Measurements from ENCODE around the gene LCA5. TPM values are rescaled to one million over a fixed set of nuclear protein-coding genes. Genes with fewer than 3 reads are reported as not detected.
"Not testable (repeated sequence)": the region's sequence is repeated elsewhere in the genome, so short reads cannot be mapped to it uniquely, and the experiment has no call there.

Gene LCA5
- total RNA-seq, 1 donor from 2014 or later: 4.9 TPM

DNA sequence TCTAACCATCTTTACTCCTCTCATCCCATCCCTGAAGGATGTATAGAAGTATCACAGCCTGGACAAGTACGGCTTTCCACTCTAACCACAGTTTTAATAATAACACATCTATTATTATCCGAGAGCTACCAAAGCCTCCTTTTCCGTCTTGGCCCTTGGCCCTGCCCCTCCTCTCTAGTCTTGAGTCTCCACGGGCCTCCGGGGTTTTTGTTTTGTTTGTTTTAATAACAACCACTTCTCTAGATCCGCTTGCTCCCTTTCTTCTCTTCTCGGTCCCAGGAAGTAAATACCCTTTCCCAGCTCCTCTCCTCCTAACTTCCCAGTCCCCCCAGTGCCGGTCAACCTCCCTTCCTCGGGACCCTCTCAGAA lies 661 bp downstream of the LCA5 start:
- peak; percentile 51 for DNase-seq

DNA sequence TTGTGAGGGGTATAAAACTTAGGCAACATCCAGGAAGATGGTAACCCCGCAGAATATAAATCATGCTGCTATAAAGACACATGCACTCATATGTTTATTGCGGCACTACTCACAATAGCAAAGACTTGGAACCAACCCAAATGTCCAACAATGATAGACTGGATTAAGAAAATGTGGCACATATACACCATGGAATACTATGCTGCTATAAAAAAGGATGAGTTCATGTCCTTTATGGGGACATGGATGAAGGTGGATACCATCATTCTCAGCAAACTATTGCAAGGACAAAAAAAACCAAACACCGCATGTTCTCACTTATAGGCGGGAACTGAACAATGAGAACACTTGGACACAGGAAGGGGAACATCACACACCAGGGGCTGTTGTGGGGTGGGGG lies 7.7 kb downstream of the LCA5 start:
- DNase-seq: not testable (repeated sequence)

DNA sequence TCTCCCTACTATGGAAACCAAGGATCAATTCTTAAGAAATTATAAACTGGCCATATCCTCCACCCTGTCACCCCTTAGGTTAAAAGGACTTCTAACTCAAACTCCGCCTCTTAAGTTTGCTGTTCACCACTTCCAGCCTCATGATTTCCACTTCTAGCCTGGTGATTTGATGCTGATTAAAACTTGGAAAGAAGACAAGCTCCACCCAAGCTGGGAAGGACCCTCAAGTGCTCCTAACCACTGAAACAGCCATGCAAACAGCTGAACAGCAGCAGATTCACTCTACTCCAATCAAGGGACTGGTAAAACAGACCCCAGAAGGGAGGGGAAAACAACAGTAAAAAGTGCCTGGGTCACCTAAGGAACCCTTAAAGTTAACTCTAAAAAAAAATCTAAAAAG lies 10.3 kb downstream of the LCA5 start:
- no peak for DNase-seq

DNA sequence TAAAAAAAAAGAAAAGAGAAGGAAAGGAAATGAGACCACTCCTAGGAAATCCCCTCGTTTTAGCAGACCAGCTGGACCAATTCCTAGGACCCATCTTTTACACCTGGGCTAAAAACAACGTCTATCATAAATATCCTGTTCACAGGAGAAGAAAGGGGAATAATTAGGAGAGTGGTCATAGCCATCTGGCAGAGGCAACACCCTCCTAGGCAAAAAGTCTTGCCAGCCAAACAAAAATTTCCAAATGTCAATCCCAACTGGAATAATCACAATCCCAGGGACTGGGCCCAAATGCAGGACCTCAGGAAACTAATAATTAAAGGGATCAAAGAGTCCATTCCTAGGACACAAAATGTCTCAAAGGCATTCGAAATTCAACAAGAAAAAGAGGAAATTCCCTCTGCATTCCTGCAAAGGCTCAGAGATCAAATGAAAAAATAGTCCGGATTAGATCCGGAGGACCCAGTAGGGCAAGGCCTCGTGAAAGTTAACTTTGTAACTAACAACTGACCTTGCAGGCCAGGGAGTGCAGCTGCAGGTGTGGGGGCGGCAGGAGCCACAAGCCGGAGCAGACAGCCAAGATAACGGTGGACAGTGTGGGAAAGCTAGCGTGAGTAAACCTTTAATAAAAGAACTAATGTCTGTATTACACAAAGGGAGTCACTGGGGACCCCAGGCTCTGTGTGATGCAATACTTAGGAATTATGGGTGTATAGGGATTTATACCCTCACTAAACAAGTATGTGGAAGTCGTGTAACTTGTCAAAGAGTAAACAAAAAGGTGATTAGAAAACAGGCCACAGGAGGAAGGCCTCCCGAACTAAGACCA lies 11.7 kb downstream of the LCA5 start:
- DNase-seq: peak; percentile 54

DNA sequence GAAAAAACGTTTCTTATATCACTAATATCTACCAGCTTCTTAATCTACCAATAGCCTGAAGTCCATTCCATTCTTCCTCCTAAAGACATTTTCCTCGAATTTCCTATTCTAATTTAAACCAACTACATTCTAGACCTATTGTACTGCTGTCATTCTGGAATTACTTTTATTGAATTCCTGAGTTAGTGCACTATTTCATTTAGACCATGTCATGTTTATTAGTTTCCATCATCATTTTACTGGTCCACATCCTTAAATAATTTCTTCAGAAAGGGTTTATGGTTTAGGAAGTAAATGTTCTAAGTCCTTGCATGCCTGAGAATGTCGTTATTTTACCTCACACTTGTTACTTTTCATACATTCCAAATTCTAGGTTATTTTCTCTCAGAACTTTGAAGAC lies 13.2 kb downstream of the LCA5 start:
- DNase-seq: no peak

DNA sequence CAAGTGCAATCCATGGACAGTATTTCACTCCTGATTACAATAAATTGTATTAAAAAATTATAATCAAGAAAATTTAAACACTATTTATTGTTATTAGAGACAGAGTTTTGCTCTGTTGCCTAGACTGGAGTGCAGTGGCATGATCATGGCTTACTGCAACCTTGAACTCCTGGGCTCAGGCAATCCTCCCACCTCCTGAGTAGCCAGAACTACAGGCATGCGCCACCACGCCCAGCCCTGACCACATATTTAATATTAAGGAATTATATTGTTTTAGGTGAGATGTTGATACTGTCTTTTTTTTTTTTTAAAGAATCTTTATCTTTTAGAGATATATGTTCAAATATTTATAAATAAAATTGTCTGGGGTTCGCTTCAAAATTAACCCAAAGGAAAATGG lies 14.6 kb downstream of the LCA5 start:
- DNase-seq: no peak

DNA sequence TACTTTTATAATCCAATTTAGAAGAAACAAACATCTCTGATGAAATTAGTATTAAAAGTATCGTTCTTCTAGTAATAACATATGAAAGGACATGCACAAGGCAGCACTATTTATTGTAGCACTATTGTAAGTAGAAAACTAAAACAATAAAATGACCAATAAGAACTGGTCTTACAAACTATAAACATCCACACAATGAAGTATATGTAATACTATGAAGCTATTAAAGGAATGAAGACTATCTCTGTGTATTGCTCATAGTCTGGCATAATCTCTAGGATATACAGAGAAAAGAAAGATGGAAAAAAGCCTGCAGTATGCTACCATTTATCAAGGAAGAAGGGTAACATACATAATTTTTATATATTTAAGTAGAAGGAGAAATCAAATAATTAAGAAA lies 16.7 kb downstream of the LCA5 start:
- DNase-seq: no peak

DNA sequence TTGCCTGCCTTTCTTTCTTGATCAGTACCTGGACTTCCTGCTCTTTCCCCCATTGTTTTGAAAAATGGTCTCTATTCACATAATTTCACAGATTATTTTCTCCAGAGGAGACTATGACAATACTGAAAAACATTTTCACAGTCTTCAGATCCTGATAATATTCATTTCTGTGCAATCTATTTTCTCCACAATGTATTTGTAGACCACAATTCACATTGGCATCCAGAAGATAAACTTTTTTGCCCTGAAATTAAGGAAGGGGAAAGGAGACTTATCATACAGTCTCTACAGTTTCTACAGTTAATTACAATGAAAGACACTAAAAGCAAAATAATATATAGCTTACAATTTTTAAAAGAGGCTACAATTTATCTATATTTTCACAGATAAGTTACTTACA lies 18.4 kb downstream of the LCA5 start:
- DNase-seq: no peak

DNA sequence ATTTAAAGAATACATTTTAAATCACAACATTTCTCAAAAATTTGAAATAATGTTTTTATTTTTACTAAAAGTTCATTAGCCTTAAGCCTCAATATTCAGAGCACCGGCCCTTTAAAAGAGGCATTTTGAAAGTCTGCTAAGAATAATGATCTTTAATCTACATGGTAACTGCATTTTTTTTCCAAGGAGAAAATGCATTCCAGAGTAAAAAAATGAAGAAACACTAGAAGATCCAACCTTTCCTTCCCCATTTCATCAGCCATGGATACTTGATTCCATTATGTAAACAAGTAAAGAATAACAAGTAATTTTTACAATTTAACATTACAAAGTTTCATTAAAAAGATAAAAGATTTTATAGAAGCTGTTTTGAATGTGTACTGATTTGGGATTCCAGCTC lies 21.8 kb downstream of the LCA5 start:
- no peak for DNase-seq

DNA sequence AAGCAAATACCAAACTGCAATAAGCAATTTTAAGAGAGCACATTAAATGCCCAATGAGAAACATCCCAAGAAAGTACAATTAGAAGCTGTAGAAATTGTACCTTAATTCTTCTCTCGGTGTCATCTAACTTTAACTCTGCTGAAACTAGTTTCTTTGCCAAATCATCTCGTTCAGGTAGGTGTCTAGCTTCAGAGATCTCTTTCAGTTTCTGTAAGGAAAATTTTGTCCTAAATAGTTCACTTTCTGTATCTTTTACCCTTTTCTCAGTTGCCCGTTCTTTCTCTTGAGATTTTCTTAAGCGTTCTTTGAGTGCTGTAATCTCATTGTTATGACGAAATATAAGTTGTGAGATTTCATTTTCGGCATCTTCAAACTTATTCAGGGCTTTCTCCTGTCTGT lies 24.1 kb downstream of the LCA5 start:
- DNase-seq: no peak

DNA sequence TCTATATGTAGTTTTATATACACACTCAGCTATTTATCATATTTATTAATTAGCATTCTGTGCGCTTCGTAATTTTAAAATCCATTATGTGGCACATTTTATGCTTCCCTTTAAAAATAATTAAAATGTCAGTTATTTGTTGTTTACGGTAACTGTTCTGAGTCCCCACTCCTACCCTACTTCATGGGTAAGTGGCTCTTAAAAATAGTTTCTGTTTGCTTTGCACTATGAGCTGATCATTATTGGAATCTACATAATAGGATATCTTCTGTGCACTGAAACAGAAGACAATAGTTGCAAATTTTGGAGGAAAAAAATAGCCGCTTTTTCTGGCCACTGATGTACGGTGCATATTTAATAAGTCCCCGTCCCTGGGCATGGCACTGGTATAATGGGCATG lies 25.2 kb downstream of the LCA5 start:
- DNase-seq: no peak

DNA sequence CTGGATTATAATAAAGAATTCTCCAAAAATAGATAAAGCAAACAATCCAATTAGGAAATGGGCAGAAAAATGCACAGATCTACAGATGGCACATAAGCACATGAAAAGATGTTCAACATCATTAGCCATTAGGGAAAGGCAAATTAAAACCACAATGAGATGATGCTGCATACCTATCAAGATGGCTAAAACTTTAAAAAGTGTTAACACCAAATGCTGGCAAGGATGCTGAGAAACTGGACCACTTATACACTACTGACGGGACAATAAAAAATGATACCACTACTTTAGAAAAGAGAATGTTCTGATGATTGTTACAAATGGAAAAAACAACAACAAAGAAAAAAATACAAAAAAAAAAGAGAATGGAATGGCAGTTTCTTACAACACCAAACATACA lies 26.5 kb downstream of the LCA5 start:
- DNase-seq: no peak

DNA sequence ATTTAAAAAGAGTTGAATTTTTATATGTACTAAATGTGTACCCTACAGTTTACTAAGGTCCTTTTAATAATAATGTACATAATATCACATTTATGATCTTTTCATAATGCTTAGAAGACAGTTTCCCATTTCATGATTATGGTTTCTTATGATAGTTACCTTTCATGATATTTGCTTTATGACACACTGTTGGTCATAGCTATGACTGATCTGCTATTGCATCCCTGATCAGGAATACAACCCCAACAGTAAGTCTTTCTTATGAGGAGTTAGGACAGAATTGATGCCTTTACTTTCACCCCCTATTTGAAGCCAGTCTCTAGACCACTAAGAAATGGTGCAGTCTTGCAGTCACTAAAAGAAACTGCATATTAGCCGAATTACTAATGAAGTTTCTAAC lies 31.0 kb downstream of the LCA5 start:
- no peak for DNase-seq

DNA sequence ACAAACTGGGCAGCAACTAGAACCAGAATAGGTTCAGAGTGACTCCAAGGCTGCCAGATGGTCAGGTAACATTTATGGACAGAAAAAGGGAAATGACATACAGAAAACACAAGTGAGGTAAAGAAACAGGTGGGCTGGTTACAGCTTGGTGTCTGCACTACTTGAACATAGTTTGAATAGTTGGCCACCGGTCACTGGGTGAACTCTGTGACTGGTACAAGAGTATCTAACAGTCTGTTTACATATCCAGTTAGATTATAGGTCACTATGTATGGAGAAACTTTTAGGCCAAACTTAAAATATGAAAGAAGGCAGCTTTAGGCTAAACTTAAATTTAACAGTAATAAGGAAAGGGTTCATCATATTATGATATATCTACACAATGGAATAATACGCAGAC lies 32.9 kb downstream of the LCA5 start:
- no peak for DNase-seq

DNA sequence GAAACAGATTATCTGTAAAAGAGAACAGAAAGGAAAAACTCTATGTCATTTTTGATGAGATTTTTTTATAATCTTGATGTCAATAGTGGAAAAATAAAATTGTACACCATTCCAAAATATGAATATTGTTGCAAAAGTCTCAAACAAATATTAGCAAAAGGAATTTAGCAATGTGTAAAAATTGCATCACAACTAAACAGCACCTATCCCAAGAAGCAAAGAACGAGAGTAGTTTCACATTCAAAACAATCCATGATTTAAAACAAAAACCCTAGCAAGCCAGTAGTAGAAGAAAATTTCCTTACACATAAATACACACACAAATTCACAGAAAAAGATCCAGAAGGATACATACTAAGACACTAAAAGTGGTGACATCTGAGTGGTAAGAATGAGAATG lies 38.4 kb downstream of the LCA5 start:
- no peak for DNase-seq

DNA sequence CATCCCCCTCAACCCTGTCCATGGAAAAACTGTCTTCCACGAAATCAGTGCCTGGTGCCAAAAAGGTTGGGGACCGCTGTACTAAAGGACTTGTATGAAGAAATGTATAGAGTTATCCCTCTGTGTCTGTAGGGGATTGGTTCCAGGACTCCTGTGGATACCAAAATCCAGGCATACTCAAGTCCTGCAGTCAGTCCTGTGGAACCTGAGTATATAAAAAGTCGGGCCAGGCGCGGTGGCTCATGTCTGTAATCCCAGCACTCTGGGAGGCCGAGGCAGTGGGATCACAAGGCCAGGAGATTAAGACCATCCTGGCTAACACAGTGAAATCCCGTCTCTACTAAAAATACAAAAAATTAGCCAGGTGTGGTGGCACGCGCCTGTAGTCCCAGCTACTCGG lies 42.0 kb downstream of the LCA5 start:
- DNase-seq: no peak

DNA sequence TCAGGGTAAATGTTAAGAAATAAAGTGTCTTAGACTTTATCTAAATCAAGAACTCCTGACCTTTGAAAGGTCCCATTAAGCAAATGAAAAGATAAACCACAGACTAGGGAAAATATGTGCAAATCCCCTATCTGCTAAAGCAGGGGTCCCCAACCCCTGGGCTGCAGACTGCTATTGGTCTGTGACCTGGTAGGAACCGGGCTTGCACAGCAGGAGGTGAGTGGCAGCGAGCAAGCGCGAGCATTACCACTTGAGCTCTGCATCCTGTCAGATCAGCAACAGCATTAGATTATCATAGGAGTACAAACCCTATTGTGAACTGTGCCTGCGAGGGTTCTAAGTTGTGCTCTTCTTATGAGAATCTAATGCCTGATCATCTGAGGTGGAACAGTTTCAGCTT lies 42.4 kb downstream of the LCA5 start:
- no peak for DNase-seq

DNA sequence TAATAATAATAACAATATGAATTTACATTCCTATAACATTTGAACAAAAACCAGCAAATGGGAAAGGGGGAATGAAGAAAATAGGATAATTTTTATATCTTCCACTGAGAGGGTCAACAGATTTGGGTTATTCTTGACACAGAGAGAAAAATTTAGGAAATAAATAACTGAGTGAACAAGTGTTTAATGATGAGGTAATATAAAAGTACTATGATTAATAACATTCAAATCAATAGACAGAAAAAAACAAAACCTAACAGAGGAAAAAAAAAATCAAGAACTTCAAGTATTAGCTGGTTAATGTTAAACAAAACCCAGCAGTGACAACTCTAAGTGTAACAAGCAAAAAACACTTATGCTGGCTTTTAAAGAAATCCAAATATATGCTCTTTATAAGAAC lies 66.5 kb downstream of the LCA5 start:
- DNase-seq: no peak

DNA sequence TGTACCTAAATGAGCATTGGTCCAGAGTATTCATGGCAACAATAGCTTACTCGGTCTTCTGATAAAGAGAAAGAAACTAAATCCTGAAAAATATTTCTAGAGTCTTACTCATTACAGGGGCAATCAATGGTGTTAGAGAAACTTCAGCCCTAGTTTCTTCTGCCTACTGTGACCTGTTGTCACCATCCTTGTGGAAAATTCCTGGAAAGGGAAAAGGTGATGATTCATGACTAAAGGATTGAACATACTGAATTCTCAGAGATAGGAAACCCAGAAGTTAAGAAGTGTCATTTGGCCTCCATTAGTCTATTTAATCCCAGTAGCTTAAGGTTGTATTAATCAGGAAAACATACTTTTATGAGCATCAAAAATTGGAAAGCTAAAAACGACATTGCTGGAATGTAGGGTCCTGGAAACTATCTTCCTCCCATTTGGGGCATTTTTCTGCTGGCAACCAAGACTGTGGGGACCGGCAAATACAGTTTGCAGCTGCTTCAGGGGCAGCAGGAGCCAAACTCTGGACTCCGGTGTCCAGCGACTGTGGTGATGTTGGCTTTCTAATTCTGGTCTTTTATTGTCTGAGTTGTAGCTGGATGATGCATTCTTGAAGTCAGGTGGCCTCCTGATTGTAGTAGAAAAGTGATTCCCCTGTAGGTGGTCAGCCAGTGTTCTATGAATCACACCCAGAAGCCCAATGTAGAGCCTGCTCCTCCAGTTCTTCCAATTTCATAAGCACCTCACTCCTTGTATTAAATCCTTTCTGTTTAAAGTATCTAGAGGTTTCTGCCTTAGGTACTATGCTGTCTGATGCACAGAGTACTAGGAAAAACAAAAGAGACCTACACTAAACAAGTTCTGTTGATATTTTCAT lies 67.6 kb downstream of the LCA5 start:
- DNase-seq: peak; percentile 14

DNA sequence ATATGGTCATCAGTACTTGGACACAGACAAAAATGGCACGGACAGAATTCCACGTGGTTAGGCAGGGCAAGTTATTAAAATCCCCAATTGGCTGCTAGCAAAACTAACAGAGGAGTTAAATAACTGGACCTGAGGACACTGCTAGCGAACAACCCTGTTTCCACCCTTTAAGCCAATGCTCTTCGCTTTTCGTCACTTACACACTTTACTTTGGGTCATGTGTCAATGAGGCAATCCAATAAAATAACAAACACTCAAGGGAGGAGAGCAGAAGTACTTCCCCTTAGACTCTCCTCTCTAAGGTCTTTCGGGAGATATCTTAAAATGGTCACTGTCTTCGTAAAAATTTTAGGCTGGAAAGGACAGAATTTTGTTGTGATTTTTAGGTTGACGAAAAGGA lies 68.6 kb downstream of the LCA5 start:
- no peak for DNase-seq

DNA sequence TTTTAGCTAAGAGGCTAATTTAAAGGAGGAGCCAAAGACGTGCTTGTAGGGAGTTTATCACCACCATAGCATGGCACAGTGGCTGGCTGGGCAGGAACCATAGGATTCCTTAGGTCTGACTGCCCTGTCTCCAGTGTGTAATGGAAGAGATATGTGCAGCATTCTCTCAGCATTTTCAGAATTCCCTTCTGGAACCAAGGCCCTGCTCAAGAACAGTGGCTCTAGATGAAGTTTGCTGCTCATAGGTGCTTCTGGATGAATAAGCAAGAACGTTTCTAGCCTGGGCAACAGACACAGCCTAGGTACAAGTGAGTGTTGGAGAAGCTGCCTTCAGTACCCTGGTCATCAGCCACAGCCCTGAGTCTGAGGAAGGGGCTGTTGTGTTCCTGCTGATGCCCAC lies 69.1 kb downstream of the LCA5 start:
- DNase-seq: no peak

DNA sequence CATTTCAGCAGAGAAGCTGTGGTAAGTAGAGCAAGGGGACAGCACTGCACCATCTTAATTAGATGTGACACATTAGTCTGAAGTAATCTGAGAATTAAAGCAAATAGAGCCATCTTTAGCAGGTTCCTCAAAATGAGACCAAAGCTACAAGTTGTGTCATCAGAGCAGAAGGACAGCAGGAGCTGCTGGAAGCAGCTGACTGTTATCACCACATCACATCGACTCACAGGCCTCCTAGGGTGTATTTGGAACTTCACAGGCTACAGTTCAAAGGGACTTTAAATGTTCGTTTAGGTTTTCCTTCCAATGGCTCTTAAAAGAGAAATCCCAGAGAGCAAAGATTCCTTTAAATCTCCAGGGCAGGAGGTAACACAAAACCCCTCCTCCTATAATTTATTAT lies 69.5 kb downstream of the LCA5 start:
- DNase-seq: no peak

DNA sequence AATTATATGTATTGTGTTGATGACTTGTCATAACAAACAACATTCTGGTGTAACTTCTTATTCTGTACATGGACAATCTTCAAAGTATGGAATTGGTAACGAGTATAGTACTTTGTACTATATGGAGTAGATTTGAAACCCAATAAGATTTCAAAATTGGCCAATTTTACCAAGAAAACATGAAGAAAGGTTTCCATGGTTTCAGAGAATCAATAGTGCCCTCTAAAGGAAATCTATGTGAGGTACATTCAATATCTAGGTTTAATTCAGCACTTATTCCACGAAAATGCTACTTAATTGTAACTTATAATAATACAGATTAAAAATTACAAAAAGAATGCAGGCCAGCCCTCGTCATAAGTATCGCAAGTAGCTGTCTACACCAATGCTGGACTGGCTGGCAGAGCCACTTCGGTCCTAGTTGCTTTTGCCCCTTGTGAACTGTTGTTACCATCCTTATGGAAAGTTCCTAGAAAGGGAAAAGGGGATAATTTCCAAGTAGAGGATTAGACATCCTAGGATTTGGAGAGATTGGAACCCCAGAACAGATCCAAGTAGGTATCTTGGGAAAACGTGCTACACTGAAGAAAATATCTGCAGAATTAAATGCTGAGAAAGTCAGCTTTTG lies 70.9 kb downstream of the LCA5 start:
- peak; percentile 63 for DNase-seq

DNA sequence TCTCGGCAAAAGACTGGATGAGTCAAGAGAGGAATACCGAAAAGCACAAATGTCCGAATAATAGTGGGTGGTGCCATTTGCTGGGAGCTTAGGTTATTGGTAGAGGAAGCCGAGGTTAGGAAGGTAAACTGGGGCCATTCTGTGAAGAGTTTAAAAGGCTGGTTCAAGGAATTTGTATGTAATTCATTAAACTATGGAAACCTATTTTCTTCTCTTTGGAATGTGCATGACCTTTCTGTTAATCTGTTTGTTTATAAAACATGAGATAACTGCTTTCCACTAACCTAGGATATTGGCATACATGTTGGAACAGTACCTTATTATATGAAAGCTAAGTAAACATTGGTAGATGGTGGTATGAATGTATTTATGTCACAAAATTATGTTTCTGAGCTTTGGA lies 71.8 kb downstream of the LCA5 start:
- DNase-seq: no peak
